DOHH2 (cell line): ENCODE measurements around the gene SNAP29.

Source experiments
- H3F3A ChIP-seq: fragments of 200-600 bp; sonication (generic), shearing (Covaris generic); 2 replicates; pipeline ENCODE4 v1.6.0; 2016; ENCODE audit warnings: antibody characterized with exemption, mild to moderate bottlenecking; ENCODE audit not compliant: control insufficient read depth, insufficient read depth
- H3K27ac ChIP-seq: fragments of 200-600 bp; sonication (generic); 2 replicates; pipeline ENCODE4 v1.5.1; 2014; ENCODE audit warnings: low read depth, mild to moderate bottlenecking, low read length, moderate library complexity
- H3K27me3 ChIP-seq: fragments of 200-600 bp; sonication (generic); 2 replicates; pipeline ENCODE4 v1.6.1; 2014; ENCODE audit warnings: mild to moderate bottlenecking, low read length, mixed read lengths; ENCODE audit not compliant: control insufficient read depth
- H3K36me3 ChIP-seq: fragments of 200-600 bp; sonication (generic); 2 replicates; pipeline ENCODE4 v1.6.1; 2014; ENCODE audit warnings: mild to moderate bottlenecking, low read length, moderate library complexity, mixed read lengths; ENCODE audit not compliant: control insufficient read depth
- H3K4me1 ChIP-seq: fragments of 200-600 bp; sonication (generic); 2 replicates; pipeline ENCODE4 v1.6.1; 2014; ENCODE audit warnings: mild to moderate bottlenecking, low read length, mixed read lengths; ENCODE audit not compliant: control insufficient read depth
- H3K4me2 ChIP-seq: fragments of 200-600 bp; sonication (generic); 2 replicates; pipeline ENCODE4 v1.6.0; 2014; ENCODE audit warnings: mild to moderate bottlenecking, low read length, moderate library complexity
- H3K4me3 ChIP-seq: fragments of 200-600 bp; sonication (generic); 2 replicates; pipeline ENCODE4 v1.5.1; 2014; ENCODE audit warnings: mild to moderate bottlenecking, low read length, mixed read lengths
- H3K79me2 ChIP-seq: fragments of 200-600 bp; sonication (generic); 2 replicates; pipeline ENCODE4 v1.6.1; 2014; ENCODE audit warnings: mild to moderate bottlenecking, low read length, mixed read lengths; ENCODE audit not compliant: control insufficient read depth
- H3K9me2 ChIP-seq: fragments of 200-600 bp; sonication (generic); replicated peaks from 2 replicates; pipeline ENCODE4 v1.6.1; 2014; ENCODE audit warnings: mild to moderate bottlenecking, low read length, mixed read lengths; ENCODE audit not compliant: control insufficient read depth
- H3K9me3 ChIP-seq: fragments of 200-600 bp; sonication (generic); 2 replicates; pipeline ENCODE4 v1.6.1; 2014; ENCODE audit warnings: antibody characterized with exemption, low read length, mixed read lengths; ENCODE audit not compliant: control insufficient read depth, insufficient read depth
- H4K20me1 ChIP-seq: fragments of 200-600 bp; sonication (generic); 2 replicates; pipeline ENCODE4 v1.6.0; 2014; ENCODE audit warnings: low read depth, mild to moderate bottlenecking, antibody characterized with exemption, low read length, moderate library complexity; ENCODE audit not compliant: control insufficient read depth, insufficient read depth
- EZH2phosphoT487 ChIP-seq: fragments of 200-600 bp; sonication (generic); IDR thresholded peaks from 2 replicates; pipeline ENCODE4 v1.6.1; 2017; ENCODE audit warnings: borderline replicate concordance, mild to moderate bottlenecking, antibody characterized with exemption, low read length, moderate library complexity, mixed read lengths
- TF ChIP-seq, protein P1 (sequence below): fragments of 200-600 bp; sonication (generic); IDR thresholded peaks from one replicate; pipeline ENCODE4 v1.5.1; 2014; ENCODE audit warnings: antibody characterized with exemption, mild to moderate bottlenecking, low read depth, low read length; ENCODE audit not compliant: poor library complexity, severe bottlenecking

SNAP29 gene

GRCh38 chr22:20940186-20940651 lies 81.4 kb downstream of the SNAP29 start:
- Histone ChIP-seq H3K27ac (no peak overlapping the region), H3F3A (0 out of 2 replicates have a peak, but pooled peaks cover 7% of the 10 kb centered on the region), H3K27me3 (no peaks in the 10 kb centered on the region), H3K4me1 (peaks cover 29% of the 10 kb centered on the region), H3K9me2 (no peaks in the 10 kb centered on the region), H3K4me2 (no peak overlapping the region), H3K36me3 (peaks cover 63% of the 10 kb centered on the region), H3K79me2 (peaks cover 99% of the 10 kb centered on the region), H3K9me3 (no peaks in the 10 kb centered on the region), H3K4me3 (no peak overlapping the region), H4K20me1 (peaks cover 50% of the 10 kb centered on the region)
- TF ChIP-seq, protein P1, sequence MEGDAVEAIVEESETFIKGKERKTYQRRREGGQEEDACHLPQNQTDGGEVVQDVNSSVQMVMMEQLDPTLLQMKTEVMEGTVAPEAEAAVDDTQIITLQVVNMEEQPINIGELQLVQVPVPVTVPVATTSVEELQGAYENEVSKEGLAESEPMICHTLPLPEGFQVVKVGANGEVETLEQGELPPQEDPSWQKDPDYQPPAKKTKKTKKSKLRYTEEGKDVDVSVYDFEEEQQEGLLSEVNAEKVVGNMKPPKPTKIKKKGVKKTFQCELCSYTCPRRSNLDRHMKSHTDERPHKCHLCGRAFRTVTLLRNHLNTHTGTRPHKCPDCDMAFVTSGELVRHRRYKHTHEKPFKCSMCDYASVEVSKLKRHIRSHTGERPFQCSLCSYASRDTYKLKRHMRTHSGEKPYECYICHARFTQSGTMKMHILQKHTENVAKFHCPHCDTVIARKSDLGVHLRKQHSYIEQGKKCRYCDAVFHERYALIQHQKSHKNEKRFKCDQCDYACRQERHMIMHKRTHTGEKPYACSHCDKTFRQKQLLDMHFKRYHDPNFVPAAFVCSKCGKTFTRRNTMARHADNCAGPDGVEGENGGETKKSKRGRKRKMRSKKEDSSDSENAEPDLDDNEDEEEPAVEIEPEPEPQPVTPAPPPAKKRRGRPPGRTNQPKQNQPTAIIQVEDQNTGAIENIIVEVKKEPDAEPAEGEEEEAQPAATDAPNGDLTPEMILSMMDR: no peak
- no peak for TF ChIP-seq EZH2phosphoT487
